Progenitor cell of endocrine pancreas (in vitro differentiated cells): ENCODE data around the gene CYP19A1. TPM values are rescaled to one million over a fixed set of nuclear protein-coding genes. Genes with fewer than 3 reads are reported as not detected.

Source experiments
- DNase-seq: peaks from one replicate; pipeline ENCODE4 v3.0.0; 2021; ENCODE audit warnings: low spot score; ENCODE audit not compliant: unreplicated experiment
- H3K27ac Mint-ChIP-seq: 2 replicates; pipeline ENCODE4 v1.8.0; 2021; ENCODE audit warnings: mild to moderate bottlenecking, moderate library complexity, mixed read lengths
- H3K27me3 Mint-ChIP-seq: 2 replicates; pipeline ENCODE4 v1.8.0; 2021; ENCODE audit warnings: mixed read lengths
- H3K36me3 Mint-ChIP-seq: 2 replicates; pipeline ENCODE4 v1.8.0; 2022; ENCODE audit warnings: mixed read lengths; ENCODE audit not compliant: insufficient read depth
- H3K4me1 Mint-ChIP-seq: 2 replicates; pipeline ENCODE4 v1.8.0; 2021; ENCODE audit warnings: low read depth, mixed read lengths
- H3K4me3 Mint-ChIP-seq: 2 replicates; pipeline ENCODE4 v1.8.0; 2021; ENCODE audit warnings: low read depth, mild to moderate bottlenecking, moderate library complexity, mixed read lengths
- H3K9me3 Mint-ChIP-seq: 2 replicates; pipeline ENCODE4 v1.8.0; 2021; ENCODE audit warnings: low read depth, mixed read lengths
- total RNA-seq: library from RNA; stranded (reverse); gene quantifications from 2 replicates; pipeline ENCODE4 v1.2.1, GENCODE V29; 2021
- TF ChIP-seq, protein P1 (sequence below): fragments of 200-600 bp; sonication (generic); IDR thresholded peaks from one replicate; pipeline ENCODE4 v1.5.0; 2021; ENCODE audit warnings: antibody characterized with exemption, mild to moderate bottlenecking; ENCODE audit not compliant: unreplicated experiment

Gene CYP19A1
- total RNA-seq, 1 donor from 2014 or later, result not detected

DNA sequence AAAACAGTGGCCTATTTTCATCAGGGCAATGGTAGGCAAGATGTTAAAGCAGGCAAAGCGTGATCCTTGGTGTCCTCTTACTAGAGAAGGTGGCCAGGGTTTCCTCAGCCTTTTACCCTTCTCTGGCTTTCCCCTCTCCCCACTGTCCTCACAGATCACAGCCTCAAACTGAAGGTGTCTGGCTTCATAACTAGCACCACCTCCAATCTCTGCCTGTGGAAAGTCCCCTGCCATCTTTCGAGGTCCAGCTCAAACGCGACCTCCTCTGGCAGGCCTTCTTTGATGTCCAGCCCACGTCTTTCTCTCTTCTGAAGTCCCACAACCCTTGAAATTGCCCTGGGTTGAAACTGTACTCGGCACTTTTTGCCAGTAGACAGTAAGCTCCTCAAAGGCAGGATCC is 35.9 kb downstream of the CYP19A1 start:
- TF ChIP-seq, protein P1, sequence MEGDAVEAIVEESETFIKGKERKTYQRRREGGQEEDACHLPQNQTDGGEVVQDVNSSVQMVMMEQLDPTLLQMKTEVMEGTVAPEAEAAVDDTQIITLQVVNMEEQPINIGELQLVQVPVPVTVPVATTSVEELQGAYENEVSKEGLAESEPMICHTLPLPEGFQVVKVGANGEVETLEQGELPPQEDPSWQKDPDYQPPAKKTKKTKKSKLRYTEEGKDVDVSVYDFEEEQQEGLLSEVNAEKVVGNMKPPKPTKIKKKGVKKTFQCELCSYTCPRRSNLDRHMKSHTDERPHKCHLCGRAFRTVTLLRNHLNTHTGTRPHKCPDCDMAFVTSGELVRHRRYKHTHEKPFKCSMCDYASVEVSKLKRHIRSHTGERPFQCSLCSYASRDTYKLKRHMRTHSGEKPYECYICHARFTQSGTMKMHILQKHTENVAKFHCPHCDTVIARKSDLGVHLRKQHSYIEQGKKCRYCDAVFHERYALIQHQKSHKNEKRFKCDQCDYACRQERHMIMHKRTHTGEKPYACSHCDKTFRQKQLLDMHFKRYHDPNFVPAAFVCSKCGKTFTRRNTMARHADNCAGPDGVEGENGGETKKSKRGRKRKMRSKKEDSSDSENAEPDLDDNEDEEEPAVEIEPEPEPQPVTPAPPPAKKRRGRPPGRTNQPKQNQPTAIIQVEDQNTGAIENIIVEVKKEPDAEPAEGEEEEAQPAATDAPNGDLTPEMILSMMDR, result no peak
- H3K27me3 Mint-ChIP-seq, result peaks cover 16% of the 10 kb centered on the region
- H3K4me3 Mint-ChIP-seq, result no peak overlapping the region
- H3K9me3 Mint-ChIP-seq, result no peaks in the 10 kb centered on the region
- DNase-seq, result no peak
- H3K36me3 Mint-ChIP-seq, result no peaks in the 10 kb centered on the region
- no peak overlapping the region for H3K27ac Mint-ChIP-seq
- peaks cover 5% of the 10 kb centered on the region for H3K4me1 Mint-ChIP-seq

DNA sequence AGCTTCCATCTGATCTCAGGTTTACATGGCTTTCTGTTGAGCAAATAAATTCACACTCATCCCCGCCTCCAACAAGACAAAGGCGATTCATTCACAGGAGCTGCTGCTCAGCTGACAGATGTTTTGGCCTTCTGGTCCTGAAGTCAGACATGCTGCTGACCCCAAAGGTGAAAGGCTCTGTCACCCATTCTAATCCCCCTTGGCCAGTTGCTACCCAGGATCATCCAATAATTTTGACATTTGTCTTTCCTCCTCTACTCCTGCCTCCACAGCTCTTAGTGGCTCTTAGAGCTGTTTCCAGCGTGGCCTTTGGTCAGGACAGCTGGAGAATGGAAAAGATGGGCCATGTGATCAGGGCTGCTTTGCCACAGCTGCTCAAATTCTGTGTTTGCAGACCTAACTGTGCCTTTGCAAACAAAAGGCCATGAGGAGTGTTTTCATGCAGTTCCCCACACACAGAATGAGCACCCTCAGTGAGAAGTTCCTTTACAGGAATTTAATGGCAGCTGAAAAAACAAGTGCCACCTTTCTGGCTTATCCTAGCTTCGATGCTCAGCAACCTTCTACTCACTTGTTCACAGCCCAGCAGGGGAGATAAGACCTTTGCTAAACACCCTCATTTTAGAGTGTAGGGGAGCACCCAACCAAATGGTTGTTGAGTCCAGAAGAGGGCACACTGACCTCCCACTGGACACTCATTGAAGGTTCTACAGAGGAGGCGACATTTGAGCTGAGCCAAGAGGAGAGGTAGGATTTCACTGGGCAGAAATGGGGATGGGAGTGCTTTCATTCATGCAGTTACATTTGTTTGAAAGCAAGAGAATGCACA is 39.0 kb downstream of the CYP19A1 start:
- Mint-ChIP-seq H3K36me3 (no peaks in the 10 kb centered on the region), H3K4me1 (peaks cover 5% of the 10 kb centered on the region), H3K27ac (no peak overlapping the region), H3K4me3 (no peak overlapping the region), H3K27me3 (peaks cover 18% of the 10 kb centered on the region), H3K9me3 (no peaks in the 10 kb centered on the region)
- TF ChIP-seq, protein P1, result no peak
- DNase-seq, result no peak

DNA sequence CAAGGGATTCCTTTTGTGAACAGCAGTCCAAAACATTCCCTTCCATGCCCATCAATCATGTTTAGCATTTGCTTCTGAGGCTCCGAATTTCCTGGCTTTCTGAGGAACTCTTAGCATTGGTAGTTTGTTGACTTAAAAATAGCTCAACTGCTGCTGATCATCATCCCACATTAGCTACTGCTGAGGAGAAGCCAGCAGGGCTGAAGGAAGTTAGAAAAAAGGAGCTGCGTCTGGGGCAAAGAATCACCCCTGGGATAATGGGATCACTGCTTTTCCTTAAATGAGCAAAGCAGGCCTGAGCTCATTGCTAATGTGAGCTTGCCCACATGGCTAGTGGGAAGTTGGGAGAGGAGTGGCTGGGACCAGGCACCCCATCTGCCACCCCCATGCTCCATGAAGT is 39.8 kb downstream of the CYP19A1 start:
- Mint-ChIP-seq H3K4me1 (peaks cover 3% of the 10 kb centered on the region), H3K36me3 (no peaks in the 10 kb centered on the region), H3K27ac (no peak overlapping the region), H3K27me3 (peaks cover 18% of the 10 kb centered on the region), H3K4me3 (no peak overlapping the region), H3K9me3 (no peaks in the 10 kb centered on the region)
- TF ChIP-seq, protein P1, result no peak
- DNase-seq, result no peak

DNA sequence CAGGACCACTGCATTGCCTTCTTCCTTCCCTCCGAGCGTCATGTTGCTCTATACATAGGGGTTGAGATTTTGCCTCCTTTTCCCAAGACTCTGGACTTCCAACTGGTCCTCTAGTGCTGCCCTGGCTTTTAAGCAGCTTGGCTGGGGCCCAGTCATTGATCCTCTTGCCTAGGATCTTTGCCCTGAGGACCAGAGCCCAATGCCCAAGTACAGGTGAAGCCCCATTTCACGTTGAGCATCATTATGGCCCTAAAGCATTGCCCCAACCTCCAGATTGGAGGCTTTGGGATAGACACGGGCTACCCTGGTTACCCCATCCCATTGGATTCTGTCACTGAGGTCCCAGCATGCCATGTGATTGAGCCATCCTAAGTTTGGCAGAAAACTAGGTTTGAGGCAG is 47.7 kb downstream of the CYP19A1 start:
- Mint-ChIP-seq H3K4me3 (no peak overlapping the region), H3K4me1 (peaks cover 7% of the 10 kb centered on the region), H3K9me3 (no peaks in the 10 kb centered on the region), H3K27ac (no peak overlapping the region), H3K36me3 (no peaks in the 10 kb centered on the region), H3K27me3 (peaks cover 18% of the 10 kb centered on the region)
- DNase-seq, result no peak
- TF ChIP-seq, protein P1, result no peak

DNA sequence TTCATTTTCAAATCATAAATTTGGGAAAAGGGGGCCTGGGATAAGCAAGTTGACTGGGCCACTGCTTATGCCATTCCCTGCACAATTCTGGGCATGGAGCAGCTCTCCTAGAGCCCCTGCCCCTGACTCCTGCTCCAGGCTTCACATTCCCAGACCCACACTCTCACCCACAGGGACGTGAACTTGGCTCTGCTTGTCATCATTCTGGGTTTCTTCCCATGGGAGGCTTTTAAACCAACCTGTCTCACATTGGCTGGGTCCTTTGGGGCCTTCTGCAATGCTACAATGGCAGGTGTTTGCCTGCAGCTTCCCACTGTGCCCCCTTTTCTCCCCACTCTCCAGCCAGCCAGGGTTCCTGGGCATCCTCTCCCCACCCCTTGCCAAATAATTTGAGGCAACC is 49.1 kb downstream of the CYP19A1 start:
- Mint-ChIP-seq H3K36me3 (no peaks in the 10 kb centered on the region), H3K27ac (no peak overlapping the region), H3K27me3 (peaks cover 14% of the 10 kb centered on the region), H3K4me1 (peaks cover 7% of the 10 kb centered on the region), H3K4me3 (no peak overlapping the region), H3K9me3 (no peaks in the 10 kb centered on the region)
- TF ChIP-seq, protein P1, result no peak
- no peak for DNase-seq
